ENCODE data around the gene LRP1. TPM values are rescaled to one million over a fixed set of nuclear protein-coding genes. Genes with fewer than 3 reads are reported as not detected.

The LRP1 gene
- polyA plus RNA-seq, 1 donor (not counting 4 experiments of a cell fraction or from before 2014, with no cell fraction given), result 4.9 TPM

DNA sequence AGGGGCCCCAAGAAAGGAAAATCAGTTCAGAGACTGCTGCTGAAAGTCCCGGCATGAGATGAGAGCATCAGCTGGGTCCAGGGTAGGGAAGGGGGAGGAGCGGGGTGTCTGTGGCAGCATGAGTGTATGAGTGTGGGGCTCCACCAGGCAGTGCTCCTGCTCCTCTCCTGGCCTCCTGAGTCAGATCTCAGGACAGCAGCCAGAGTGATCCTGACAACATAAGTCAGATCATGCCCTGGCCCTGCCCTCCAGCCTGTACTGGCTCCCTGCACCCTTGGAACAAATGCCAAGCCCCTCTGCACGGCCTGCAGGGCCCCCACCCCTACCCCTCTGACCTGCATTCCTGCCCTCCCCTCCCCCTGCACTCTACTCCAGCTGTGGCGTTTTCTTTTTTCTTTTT is 43.4 kb downstream of the LRP1 start:
- Histone ChIP-seq H3K4me3 (ENCODE audit: control insufficient read depth in 2 of 3, extremely low read depth in 1 of 3, insufficient read depth in 2 of 3, low read depth in 1 of 3, low read length in 3 of 3) (no peak overlapping the region), H4K20me1 (ENCODE audit: control insufficient read depth, extremely low read depth, insufficient read depth, low read length) (no peaks in the 10 kb centered on the region), H3K79me2 (ENCODE audit: control insufficient read depth, insufficient read depth, low read length) (no peaks in the 10 kb centered on the region), H3K4me2 (ENCODE audit: control insufficient read depth, extremely low read depth, insufficient read depth, low read depth, low read length) (peak overlapping the region; percentile 30), H3K9me3 (ENCODE audit: control insufficient read depth, low read depth, low read length) (no peaks in the 10 kb centered on the region), H2AFZ (ENCODE audit: control insufficient read depth, low read length) (no peak overlapping the region), H3K9me1 (ENCODE audit: control insufficient read depth, extremely low read depth, insufficient read depth, low read length) (no peaks in the 10 kb centered on the region), H3K9ac (ENCODE audit: control insufficient read depth, extremely low read depth, insufficient read depth, low read length) (peak overlapping the region; percentile 3), H3K27ac (ENCODE audit: control insufficient read depth, insufficient read depth, low read length) (no peak overlapping the region), H3K36me3 (ENCODE audit: control insufficient read depth in 2 of 2, extremely low read depth in 1 of 2, insufficient read depth in 2 of 2, low read length in 2 of 2) (peaks cover 0 to 22% of the 10 kb centered on the region in 2 experiments), H3K27me3 (ENCODE audit: control insufficient read depth, extremely low read depth, insufficient read depth, low read length) (no peaks in the 10 kb centered on the region), H3K4me1 (ENCODE audit: control insufficient read depth, extremely low read depth, insufficient read depth, low read length) (peaks cover 53% of the 10 kb centered on the region)
- DNase-seq (ENCODE audit: low read depth, low spot score) (peak; percentile 19), FAIRE-seq (no peak)
- dilution Hi-C loops (cut with MboI; ENCODE audit: extremely low pct_ligation_motif_present, low sequenced_read_pairs), result loop anchor here (5.0 kb wide), 1 partner anchor 39 kb away; no protein-coding TSS in a partner anchor
- TF ChIP-seq, protein P1, sequence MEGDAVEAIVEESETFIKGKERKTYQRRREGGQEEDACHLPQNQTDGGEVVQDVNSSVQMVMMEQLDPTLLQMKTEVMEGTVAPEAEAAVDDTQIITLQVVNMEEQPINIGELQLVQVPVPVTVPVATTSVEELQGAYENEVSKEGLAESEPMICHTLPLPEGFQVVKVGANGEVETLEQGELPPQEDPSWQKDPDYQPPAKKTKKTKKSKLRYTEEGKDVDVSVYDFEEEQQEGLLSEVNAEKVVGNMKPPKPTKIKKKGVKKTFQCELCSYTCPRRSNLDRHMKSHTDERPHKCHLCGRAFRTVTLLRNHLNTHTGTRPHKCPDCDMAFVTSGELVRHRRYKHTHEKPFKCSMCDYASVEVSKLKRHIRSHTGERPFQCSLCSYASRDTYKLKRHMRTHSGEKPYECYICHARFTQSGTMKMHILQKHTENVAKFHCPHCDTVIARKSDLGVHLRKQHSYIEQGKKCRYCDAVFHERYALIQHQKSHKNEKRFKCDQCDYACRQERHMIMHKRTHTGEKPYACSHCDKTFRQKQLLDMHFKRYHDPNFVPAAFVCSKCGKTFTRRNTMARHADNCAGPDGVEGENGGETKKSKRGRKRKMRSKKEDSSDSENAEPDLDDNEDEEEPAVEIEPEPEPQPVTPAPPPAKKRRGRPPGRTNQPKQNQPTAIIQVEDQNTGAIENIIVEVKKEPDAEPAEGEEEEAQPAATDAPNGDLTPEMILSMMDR (optimal IDR thresholded peaks at IDR 0.05 in 1 of 3, IDR thresholded peaks at IDR 0.05 in 1 of 3, conservative IDR thresholded peaks at IDR 0.05 in 1 of 3; ENCODE audit: extremely low read depth in 1 of 3, insufficient read depth in 2 of 3, low read length in 3 of 3), result no peak
- no peak for TF ChIP-seq EZH2 (IDR thresholded peaks at IDR 0.05; ENCODE audit: low read length)

DNA sequence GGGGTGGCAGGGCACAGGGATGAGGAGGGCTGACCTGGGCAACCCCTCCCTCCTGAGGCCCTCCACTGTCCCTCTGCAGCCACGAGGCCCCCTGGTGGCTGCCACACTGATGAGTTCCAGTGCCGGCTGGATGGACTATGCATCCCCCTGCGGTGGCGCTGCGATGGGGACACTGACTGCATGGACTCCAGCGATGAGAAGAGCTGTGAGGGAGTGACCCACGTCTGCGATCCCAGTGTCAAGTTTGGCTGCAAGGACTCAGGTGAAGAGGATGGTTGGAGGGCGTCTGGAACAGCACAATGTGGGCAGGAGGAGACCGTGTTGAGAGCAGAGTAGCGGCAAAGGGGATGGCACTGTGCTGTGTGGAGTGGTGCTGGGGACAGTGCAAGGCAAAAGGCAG is 44.8 kb downstream of the LRP1 start:
- H3K9ac ChIP-seq (ENCODE audit: control insufficient read depth, extremely low read depth, insufficient read depth, low read length), result no peak overlapping the region
- no peaks in the 10 kb centered on the region for H3K79me2 ChIP-seq (ENCODE audit: control insufficient read depth, insufficient read depth, low read length)
- DNase-seq (ENCODE audit: low read depth, low spot score) (no peak), FAIRE-seq (no peak)
- H4K20me1 ChIP-seq (ENCODE audit: control insufficient read depth, extremely low read depth, insufficient read depth, low read length), result no peaks in the 10 kb centered on the region
- H3K27me3 ChIP-seq (ENCODE audit: control insufficient read depth, extremely low read depth, insufficient read depth, low read length), result no peaks in the 10 kb centered on the region
- TF ChIP-seq EZH2 (IDR thresholded peaks at IDR 0.05; ENCODE audit: low read length), result no peak
- TF ChIP-seq, protein P1 (optimal IDR thresholded peaks at IDR 0.05 in 1 of 3, IDR thresholded peaks at IDR 0.05 in 1 of 3, conservative IDR thresholded peaks at IDR 0.05 in 1 of 3; ENCODE audit: extremely low read depth in 1 of 3, insufficient read depth in 2 of 3, low read length in 3 of 3), result peak in 2 of 3 experiments; percentile 43 to 55
- no peaks in the 10 kb centered on the region for H3K9me1 ChIP-seq (ENCODE audit: control insufficient read depth, extremely low read depth, insufficient read depth, low read length)
- no peak overlapping the region for H3K4me3 ChIP-seq (ENCODE audit: control insufficient read depth in 2 of 3, extremely low read depth in 1 of 3, insufficient read depth in 2 of 3, low read depth in 1 of 3, low read length in 3 of 3)
- dilution Hi-C loops (cut with MboI; ENCODE audit: extremely low pct_ligation_motif_present, low sequenced_read_pairs), result loop anchor here (5.0 kb wide), 1 partner anchor 41 kb away; no protein-coding TSS in a partner anchor
- H3K27ac ChIP-seq (ENCODE audit: control insufficient read depth, insufficient read depth, low read length), result no peak overlapping the region
- no peaks in the 10 kb centered on the region for H3K9me3 ChIP-seq (ENCODE audit: control insufficient read depth, low read depth, low read length)
- H3K4me1 ChIP-seq (ENCODE audit: control insufficient read depth, extremely low read depth, insufficient read depth, low read length), result peaks cover 48% of the 10 kb centered on the region
- peaks cover 3 to 16% of the 10 kb centered on the region in 2 experiments for H3K36me3 ChIP-seq (ENCODE audit: control insufficient read depth in 2 of 2, extremely low read depth in 1 of 2, insufficient read depth in 2 of 2, low read length in 2 of 2)
- H3K4me2 ChIP-seq (ENCODE audit: control insufficient read depth, extremely low read depth, insufficient read depth, low read depth, low read length), result no peak overlapping the region
- no peak overlapping the region for H2AFZ ChIP-seq (ENCODE audit: control insufficient read depth, low read length)
